GM12878 (cell line): ENCODE results near the gene ZBTB9. TPM values are rescaled to one million over a fixed set of nuclear protein-coding genes. Genes with fewer than 3 reads are reported as not detected.
A peak's percentile ranks its signal among the peaks of the same experiment; 100 is the strongest.

Experiments
- ATAC-seq: fragments of 200-7000 bp; cut with Tn5 transposase; 3 replicates; pipeline ENCODE4 v1.9.1; 2020; ENCODE audit warnings: mild to moderate bottlenecking, moderate library complexity
- BruUV-seq: library from RNA; stranded (reverse); fragments of 400-500 nt; replicated peaks from 2 replicates; lab custom pipeline; 2021; lab: Mats Ljungman, UMichigan
- CTCF ChIA-PET: fragments of 300-600 bp; sonication (Branson Sonifier 250); formaldehyde crosslinking; extraction: SDS; loops from one replicate; lab custom pipeline; 2021; ENCODE audit warnings: inconsistent platforms; lab: Yijun Ruan, JAX
- POLR2A ChIA-PET: fragments of 350-600 bp; formaldehyde crosslinking; extraction: SDS; loops from one replicate; lab custom pipeline; 2021; ENCODE audit warnings: inconsistent platforms; lab: Charles Lee
- RAD21 ChIA-PET: fragments of 300-600 bp; sonication (Branson Sonifier 250); formaldehyde crosslinking; loops from one replicate; lab custom pipeline; 2023; ENCODE audit warnings: antibody characterized with exemption; ENCODE audit not compliant: unreplicated experiment; lab: Charles Lee
- SMC1A ChIA-PET: fragments of 300-600 bp; sonication (Branson Sonifier 250); formaldehyde crosslinking; loops from one replicate; lab custom pipeline; 2023; ENCODE audit not compliant: unreplicated experiment, uncharacterized antibody; lab: Charles Lee
- DNase-seq: peaks from one replicate; pipeline ENCODE4 v3.0.0-alpha.2; 2011; ENCODE audit warnings: low read depth, low spot score
- FAIRE-seq: peaks from 3 replicates; lab custom pipeline; 2011; peaks lifted over from hg19 to GRCh38; lab: Jason Lieb, UNC
- H2AFZ ChIP-seq: 2 replicates; pipeline ENCODE4 v1.6.0; 2011; ENCODE audit warnings: low read depth, low read length, control low read depth; ENCODE audit not compliant: control insufficient read depth
- H3K27ac ChIP-seq: 2 replicates; pipeline ENCODE4 v1.5.1; 2011; ENCODE audit warnings: control low read depth; ENCODE audit not compliant: control insufficient read depth, insufficient read depth
- H3K27me3 ChIP-seq, 2 experiments: replicated peaks in 1 of 2; 2 replicates each; pipeline versions ENCODE4 v1.6.0 to v1.6.1; 2011; ENCODE audit warnings: low read length in 1 of 2; ENCODE audit not compliant: control insufficient read depth in 2 of 2, insufficient read depth in 2 of 2
- H3K36me3 ChIP-seq, 2 experiments: 2 replicates each; pipeline ENCODE4 v1.5.1; 2011; ENCODE audit warnings: low read length in 1 of 2; ENCODE audit not compliant: control insufficient read depth in 2 of 2, insufficient read depth in 2 of 2
- H3K4me1 ChIP-seq: 2 replicates; pipeline ENCODE4 v1.6.1; 2011; ENCODE audit warnings: mild to moderate bottlenecking, low read length, moderate library complexity, mixed read lengths; ENCODE audit not compliant: control insufficient read depth, insufficient read depth
- H3K4me2 ChIP-seq: 2 replicates; pipeline ENCODE4 v1.6.0; 2011; ENCODE audit warnings: control low read depth; ENCODE audit not compliant: control insufficient read depth, insufficient read depth
- H3K4me3 ChIP-seq: fragments of 200-600 bp; sonication (generic); 2 replicates; pipeline ENCODE4 v1.5.1; 2016
- H3K79me2 ChIP-seq: 2 replicates; pipeline ENCODE4 v1.6.0; 2011; ENCODE audit warnings: low read length; ENCODE audit not compliant: control insufficient read depth, insufficient read depth
- H3K9ac ChIP-seq: 2 replicates; pipeline ENCODE4 v1.8.0; 2011; ENCODE audit warnings: low read length, control low read depth, mixed read lengths; ENCODE audit not compliant: control insufficient read depth, insufficient read depth
- H3K9me3 ChIP-seq: replicated peaks from 3 replicates; pipeline ENCODE4 v1.5.1; 2011; ENCODE audit warnings: mild to moderate bottlenecking, low read length; ENCODE audit not compliant: control insufficient read depth, insufficient read depth
- H4K20me1 ChIP-seq: 2 replicates; pipeline ENCODE4 v1.6.0; 2011; ENCODE audit not compliant: control insufficient read depth, insufficient read depth
- BCL11A ChIP-seq: IDR thresholded peaks from 2 replicates; pipeline ENCODE4 v1.6.1; 2011; ENCODE audit warnings: low read depth, low read length
- BRCA1 ChIP-seq: IDR thresholded peaks from 2 replicates; pipeline ENCODE4 v1.6.1; 2011; ENCODE audit warnings: low read depth, low read length, improper control_type of control experiment
- CHD4 ChIP-seq: fragments of 200-600 bp; sonication (generic); IDR thresholded peaks from 2 replicates; pipeline ENCODE4 v1.6.1; 2016; ENCODE audit warnings: mild to moderate bottlenecking
- CREM ChIP-seq: IDR thresholded peaks from 2 replicates; pipeline ENCODE4 v1.6.1; 2014; ENCODE audit warnings: antibody characterized with exemption, low read depth
- EP300 ChIP-seq, 2 experiments: fragments of 150-350 bp in 1 of 2; IDR thresholded peaks; 2 replicates each; pipeline ENCODE4 v1.6.1; 2011 to 2012; ENCODE audit warnings: low read depth in 2 of 2, low read length in 2 of 2, borderline replicate concordance in 1 of 2, improper control_type of control experiment in 1 of 2, inconsistent platforms in 1 of 2; ENCODE audit not compliant: control insufficient read depth in 1 of 2
- ETV6 ChIP-seq, 2 experiments: fragments of 450-650 bp in 1 of 2; IDR thresholded peaks in 1 of 2; conservative IDR thresholded peaks in 1 of 2; 2 replicates each; pipeline ENCODE4 v1.6.1; 2014; ENCODE audit warnings: antibody characterized with exemption in 1 of 2, borderline replicate concordance in 1 of 2, low read depth in 1 of 2, mild to moderate bottlenecking in 1 of 2, moderate library complexity in 1 of 2
- GATAD2B ChIP-seq: fragments of 450-650 bp; conservative IDR thresholded peaks from 2 replicates; pipeline ENCODE4 v1.6.1; 2017; ENCODE audit warnings: low read depth, mild to moderate bottlenecking, moderate library complexity
- IRF4 ChIP-seq: IDR thresholded peaks from 2 replicates; pipeline ENCODE4 v1.6.1; 2011; ENCODE audit warnings: low read depth, low read length
- LARP7 ChIP-seq: fragments of 450-650 bp; IDR thresholded peaks from 2 replicates; pipeline ENCODE4 v1.6.1; 2017; ENCODE audit warnings: mild to moderate bottlenecking
- NFIC ChIP-seq: IDR thresholded peaks from 2 replicates; pipeline ENCODE4 v1.6.1; 2012; ENCODE audit warnings: low read depth, mild to moderate bottlenecking, inconsistent platforms, low read length, moderate library complexity
- NFYB ChIP-seq: IDR thresholded peaks from 2 replicates; pipeline ENCODE4 v1.6.1; 2011; ENCODE audit warnings: low read depth, mild to moderate bottlenecking, low read length, improper control_type of control experiment, moderate library complexity; ENCODE audit not compliant: insufficient read depth
- POLR2AphosphoS5 ChIP-seq: IDR thresholded peaks from 2 replicates; pipeline ENCODE4 v1.6.1; 2011; ENCODE audit warnings: mild to moderate bottlenecking, low read length, inconsistent platforms
- RAD51 ChIP-seq: fragments of 450-650 bp; IDR thresholded peaks from 2 replicates; pipeline ENCODE4 v1.6.1; 2016; ENCODE audit warnings: moderate library complexity, mild to moderate bottlenecking, inconsistent platforms
- RFX5 ChIP-seq: IDR thresholded peaks from 2 replicates; pipeline ENCODE4 v1.6.1; 2011; ENCODE audit warnings: low read depth, low read length, improper control_type of control experiment
- SPI1 ChIP-seq: IDR thresholded peaks from 2 replicates; pipeline ENCODE4 v1.6.1; 2011; ENCODE audit warnings: low read depth, mild to moderate bottlenecking, low read length, moderate library complexity, borderline replicate concordance; ENCODE audit not compliant: insufficient read depth
- SREBF1 ChIP-seq: IDR thresholded peaks from 2 replicates; pipeline ENCODE4 v1.6.1; 2012; ENCODE audit warnings: mild to moderate bottlenecking, low read length
- TAF1 ChIP-seq: IDR thresholded peaks from 2 replicates; pipeline ENCODE4 v1.6.1; 2011; ENCODE audit warnings: mild to moderate bottlenecking, low read depth, low read length, borderline replicate concordance
- TBL1XR1 ChIP-seq: IDR thresholded peaks from 2 replicates; pipeline ENCODE4 v1.6.1; 2012; ENCODE audit warnings: low read depth, low read length, improper control_type of control experiment
- TCF7 ChIP-seq: IDR thresholded peaks from 2 replicates; pipeline ENCODE4 v1.6.1; 2014; ENCODE audit warnings: antibody characterized with exemption, borderline replicate concordance
- ZNF207 ChIP-seq: fragments of 450-650 bp; IDR thresholded peaks from 2 replicates; pipeline ENCODE4 v1.6.1; 2014; ENCODE audit warnings: antibody characterized with exemption, mild to moderate bottlenecking, borderline replicate concordance
- WGBS: methylation state at CpG from one replicate; pipeline ENCODE4 v1.1.6; 2016; ENCODE audit warnings: low lambda C conversion rate; ENCODE audit not compliant: insufficient replicate concordance, insufficient coverage; ENCODE audit errors: missing lambda C conversion rate; 5-methylcytosine and 5-hydroxymethylcytosine counted together
- in situ Hi-C: fragments of 300-500 bp; cut with MboI; formaldehyde crosslinking; loops from 9 replicates; pipeline ENCODE4 v1.14.3; 2018; ENCODE audit warnings: mixed read lengths
- intact Hi-C: fragments of 100-400 bp; cut with micrococcal nuclease; formaldehyde crosslinking; loops from one replicate; pipeline ENCODE4 v1.14.2; 2022; ENCODE audit not compliant: unreplicated experiment
- polyA plus RNA-seq, 11 experiments: library from polyadenylated mRNA; depleted of rRNA in 4 of 11; unstranded in 6 of 11; stranded (reverse) in 5 of 11; fragments of >200 nt; fragmentation: Nextera tagmentation in 4 of 11; fragmentation: Illumina TruSeq in 1 of 11; extraction: Ambion mirVana in 4 of 11; extraction: Trizol in 1 of 11; gene quantifications; 1 replicate in 1 of 11; 2 replicates in 10 of 11; pipeline versions ENCODE4 v1.2.1 to v1.2.3, GENCODE V29; 2011 to 2016; ENCODE audit warnings: inconsistent platforms in 2 of 11, missing spikeins in 2 of 11, low read depth in 1 of 11
- total RNA-seq, 4 experiments: library from RNA; depleted of rRNA in 3 of 4; stranded (reverse); fragments of >200 nt in 3 of 4; fragmentation: Illumina TruSeq in 1 of 4; extraction: Trizol in 1 of 4; gene quantifications; 2 replicates each; pipeline versions ENCODE4 v1.2.1 to v1.2.3, GENCODE V29; 2013 to 2021
- TF ChIP-seq, protein P1 (sequence below): fragments of 450-650 bp; IDR thresholded peaks from 2 replicates; pipeline ENCODE4 v1.6.1; 2017; ENCODE audit warnings: antibody characterized with exemption, mild to moderate bottlenecking, moderate library complexity

ZBTB9 gene
- total and polyA plus RNA-seq, 10 of the 15 experiments (the other 5 are each of a cell fraction or from before 2014, with no cell fraction given), result 1.5 to 12.7 (median 6.9) TPM

DNA sequence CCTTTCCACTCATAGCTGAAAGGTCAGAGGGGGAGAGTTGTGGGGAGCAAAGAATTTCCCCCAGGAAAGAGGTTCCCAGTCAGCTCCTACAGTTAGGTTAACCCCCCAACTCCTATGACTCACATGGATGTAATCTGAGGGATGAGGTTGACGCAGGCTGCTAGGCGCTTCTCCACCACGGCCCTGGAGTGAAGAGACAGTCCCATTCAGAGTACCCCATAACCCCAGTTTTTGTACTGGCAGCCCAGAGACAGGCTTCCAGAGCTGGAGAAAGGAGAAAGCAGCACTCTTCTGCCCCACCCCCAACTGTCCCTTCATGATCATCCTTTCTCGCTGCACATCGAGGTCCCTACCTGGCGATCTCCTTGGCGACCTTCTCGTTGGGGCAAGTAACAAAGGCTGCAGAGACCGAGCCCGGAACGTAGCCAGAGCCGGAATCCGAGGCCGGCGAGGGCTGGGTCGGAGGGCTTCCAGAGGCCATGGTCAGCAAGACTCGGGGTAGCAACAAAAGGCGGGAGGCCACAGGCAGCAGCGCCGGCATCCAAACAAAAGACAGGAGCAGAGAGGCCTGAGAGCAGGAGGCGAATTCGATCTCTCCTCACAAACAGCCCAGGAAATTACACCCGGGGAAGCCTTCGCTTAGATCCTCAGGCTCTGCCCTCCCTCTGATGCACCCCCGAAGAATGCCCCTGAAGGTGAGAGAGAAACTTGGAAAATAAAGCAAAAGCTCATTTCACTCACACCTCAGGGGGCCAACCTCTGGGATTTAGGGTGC, 37.1 kb upstream of the ZBTB9 start:
- RAD21 ChIA-PET, result interaction anchor here (0.9 to 1.9 kb wide), 5 partner anchors 8 to 190 kb away, joined by 3 to 11 read pairs (median 6); partner anchors contain the start of genes BAK1 and ZBTB9
- in situ Hi-C loops (no loop called here), intact Hi-C loops (loop anchor here (5.0 kb wide), 1 partner anchor 100 kb away; the partner anchor contains the start of gene ZBTB22)
- H3K36me3 ChIP-seq, result peaks cover 0 to 4% of the 10 kb centered on the region in 2 experiments; a peak in 2 of 4 replicates
- peak overlapping the region; percentile 98 for H3K4me3 ChIP-seq
- peak overlapping the region; percentile 91 for H3K27ac ChIP-seq
- ATAC-seq, result no peak
- H4K20me1 ChIP-seq, result no peaks in the 10 kb centered on the region; the same call in 1 of the 2 replicates
- peak overlapping the region; percentile 91 for H3K9ac ChIP-seq
- CTCF ChIA-PET, result interaction anchor here (0.6 to 5.3 kb wide), 8 partner anchors 9 to 118 kb away, joined by 3 to 25 read pairs (median 6); partner anchors contain the start of genes ZBTB22 and ZBTB9
- TSS peak; percentile 92 for BruUV-seq
- H3K27me3 ChIP-seq, result no peaks in the 10 kb centered on the region; a peak in 1 of 4 replicates
- POLR2A ChIA-PET, result interaction anchor here (1.2 to 2.7 kb wide), 7 partner anchors 8 to 162 kb away, joined by 3 to 14 read pairs (median 7); partner anchors contain the start of genes PFDN6 and WDR46
- H2AFZ ChIP-seq, result peak overlapping the region; percentile 83
- no peaks in the 10 kb centered on the region for H3K9me3 ChIP-seq
- H3K4me1 ChIP-seq, result peaks cover 30% of the 10 kb centered on the region
- under 1% methylated on average over 25 of the region's 25 CpGs for WGBS
- DNase-seq, result no peak
- SMC1A ChIA-PET, result interaction anchor here (0.7 to 2.1 kb wide), 5 partner anchors 8 to 21 kb away, joined by 3 to 8 read pairs (median 3); no protein-coding TSS in a partner anchor
- H3K4me2 ChIP-seq, result peak overlapping the region; percentile 69
- H3K79me2 ChIP-seq, result peaks cover 30% of the 10 kb centered on the region
- no peak for FAIRE-seq
- TF ChIP-seq NFYB, result no peak
- no peak for TF ChIP-seq EP300 (IDR thresholded peaks at IDR 0.05; ENCODE audit: borderline replicate concordance in 1 of 2, control insufficient read depth in 1 of 2, low read depth in 2 of 2, low read length in 2 of 2)
- TF ChIP-seq BCL11A, result no peak
- no peak; the same call in 1 of the 2 replicates for TF ChIP-seq GATAD2B
- no peak for TF ChIP-seq RAD51
- TF ChIP-seq CREM, result no peak
- TF ChIP-seq IRF4, result no peak
- no peak for TF ChIP-seq CHD4
- TF ChIP-seq ETV6 (conservative IDR thresholded peaks at IDR 0.05 in 1 of 2, IDR thresholded peaks at IDR 0.05 in 1 of 2; ENCODE audit: borderline replicate concordance in 1 of 2, low read depth in 1 of 2), result no peak
- TF ChIP-seq BRCA1, result no peak
- no peak for TF ChIP-seq NFIC
- TF ChIP-seq SPI1, result no peak
- no peak for TF ChIP-seq TCF7
- no peak for TF ChIP-seq TBL1XR1
- TF ChIP-seq POLR2AphosphoS5, result no peak; the same call in 1 of the 2 replicates
- no peak for TF ChIP-seq TAF1
- no peak for TF ChIP-seq ZNF207
- TF ChIP-seq LARP7, result peak; percentile 63; the same call in 1 of the 2 replicates
- TF ChIP-seq, protein P1, sequence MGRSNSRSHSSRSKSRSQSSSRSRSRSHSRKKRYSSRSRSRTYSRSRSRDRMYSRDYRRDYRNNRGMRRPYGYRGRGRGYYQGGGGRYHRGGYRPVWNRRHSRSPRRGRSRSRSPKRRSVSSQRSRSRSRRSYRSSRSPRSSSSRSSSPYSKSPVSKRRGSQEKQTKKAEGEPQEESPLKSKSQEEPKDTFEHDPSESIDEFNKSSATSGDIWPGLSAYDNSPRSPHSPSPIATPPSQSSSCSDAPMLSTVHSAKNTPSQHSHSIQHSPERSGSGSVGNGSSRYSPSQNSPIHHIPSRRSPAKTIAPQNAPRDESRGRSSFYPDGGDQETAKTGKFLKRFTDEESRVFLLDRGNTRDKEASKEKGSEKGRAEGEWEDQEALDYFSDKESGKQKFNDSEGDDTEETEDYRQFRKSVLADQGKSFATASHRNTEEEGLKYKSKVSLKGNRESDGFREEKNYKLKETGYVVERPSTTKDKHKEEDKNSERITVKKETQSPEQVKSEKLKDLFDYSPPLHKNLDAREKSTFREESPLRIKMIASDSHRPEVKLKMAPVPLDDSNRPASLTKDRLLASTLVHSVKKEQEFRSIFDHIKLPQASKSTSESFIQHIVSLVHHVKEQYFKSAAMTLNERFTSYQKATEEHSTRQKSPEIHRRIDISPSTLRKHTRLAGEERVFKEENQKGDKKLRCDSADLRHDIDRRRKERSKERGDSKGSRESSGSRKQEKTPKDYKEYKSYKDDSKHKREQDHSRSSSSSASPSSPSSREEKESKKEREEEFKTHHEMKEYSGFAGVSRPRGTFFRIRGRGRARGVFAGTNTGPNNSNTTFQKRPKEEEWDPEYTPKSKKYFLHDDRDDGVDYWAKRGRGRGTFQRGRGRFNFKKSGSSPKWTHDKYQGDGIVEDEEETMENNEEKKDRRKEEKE, result no peak
- no peak for TF ChIP-seq RFX5
- no peak for TF ChIP-seq SREBF1
